Measurements from ENCODE around the gene ACO2. TPM values are rescaled to one million over a fixed set of nuclear protein-coding genes. Genes with fewer than 3 reads are reported as not detected.

The ACO2 gene
- total RNA-seq, 1 experiment from 2014 or later: 66.6 TPM

DNA sequence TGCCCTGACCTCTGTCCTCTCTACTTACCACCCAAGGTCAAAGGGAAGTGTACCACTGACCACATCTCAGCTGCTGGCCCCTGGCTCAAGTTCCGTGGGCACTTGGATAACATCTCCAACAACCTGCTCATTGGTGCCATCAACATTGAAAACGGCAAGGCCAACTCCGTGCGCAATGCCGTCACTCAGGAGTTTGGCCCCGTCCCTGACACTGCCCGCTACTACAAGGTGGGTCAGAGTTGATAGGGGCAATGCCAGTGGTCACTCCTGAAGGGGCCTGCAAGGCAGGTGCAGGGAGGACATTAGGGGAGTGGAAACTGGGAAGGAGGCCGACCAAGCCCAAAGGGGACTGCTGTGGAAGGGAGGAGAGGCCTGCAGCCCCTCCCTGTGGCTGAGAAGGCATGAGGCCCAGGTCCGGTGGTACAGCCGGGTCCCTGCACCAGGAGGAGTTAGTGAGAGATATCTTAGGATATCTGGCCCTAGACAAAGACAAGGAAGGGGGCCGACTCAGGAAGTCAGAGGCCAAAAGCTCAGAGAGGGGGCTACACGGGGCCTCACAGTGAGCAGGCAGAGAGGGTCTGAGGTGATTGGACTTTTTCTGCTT lies 57.4 kb downstream of the ACO2 start:
- H3K79me1 ChIP-seq (ENCODE audit: insufficient read depth, low read depth, low read length, poor library complexity, severe bottlenecking): no peaks in the 10 kb centered on the region
- no peak overlapping the region for H3K4ac ChIP-seq (ENCODE audit: low read depth, low read length)
- H2BK20ac ChIP-seq (ENCODE audit: low read depth, low read length, poor library complexity, severe bottlenecking): no peak overlapping the region
- TF ChIP-seq, protein P1, sequence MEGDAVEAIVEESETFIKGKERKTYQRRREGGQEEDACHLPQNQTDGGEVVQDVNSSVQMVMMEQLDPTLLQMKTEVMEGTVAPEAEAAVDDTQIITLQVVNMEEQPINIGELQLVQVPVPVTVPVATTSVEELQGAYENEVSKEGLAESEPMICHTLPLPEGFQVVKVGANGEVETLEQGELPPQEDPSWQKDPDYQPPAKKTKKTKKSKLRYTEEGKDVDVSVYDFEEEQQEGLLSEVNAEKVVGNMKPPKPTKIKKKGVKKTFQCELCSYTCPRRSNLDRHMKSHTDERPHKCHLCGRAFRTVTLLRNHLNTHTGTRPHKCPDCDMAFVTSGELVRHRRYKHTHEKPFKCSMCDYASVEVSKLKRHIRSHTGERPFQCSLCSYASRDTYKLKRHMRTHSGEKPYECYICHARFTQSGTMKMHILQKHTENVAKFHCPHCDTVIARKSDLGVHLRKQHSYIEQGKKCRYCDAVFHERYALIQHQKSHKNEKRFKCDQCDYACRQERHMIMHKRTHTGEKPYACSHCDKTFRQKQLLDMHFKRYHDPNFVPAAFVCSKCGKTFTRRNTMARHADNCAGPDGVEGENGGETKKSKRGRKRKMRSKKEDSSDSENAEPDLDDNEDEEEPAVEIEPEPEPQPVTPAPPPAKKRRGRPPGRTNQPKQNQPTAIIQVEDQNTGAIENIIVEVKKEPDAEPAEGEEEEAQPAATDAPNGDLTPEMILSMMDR (conservative IDR thresholded peaks at IDR 0.05): no peak
- H3K4me1 Mint-ChIP-seq: 0 out of 4 replicates have a peak, but pooled peaks cover 0 to 2% of the 10 kb centered on the region in 2 experiments
- H3K18ac ChIP-seq (ENCODE audit: insufficient read length, low read depth, low read length): no peak overlapping the region
- peak overlapping the region; percentile 72 to 88 (median 83); a peak in 4 of 7 replicates for H3K27ac Mint-ChIP-seq
- no peak overlapping the region for H2BK12ac ChIP-seq (ENCODE audit: insufficient read length, low read depth, low read length)
- H2BK15ac ChIP-seq (ENCODE audit: low read depth, low read length): no peak overlapping the region
- no peak overlapping the region for H2AFZ ChIP-seq (ENCODE audit: low read length)
- H2BK120ac ChIP-seq (ENCODE audit: low read depth, low read length, poor library complexity, severe bottlenecking): no peak overlapping the region
- no peak overlapping the region; a peak in 1 of 5 replicates for H3K4me3 Mint-ChIP-seq
- no peaks in the 10 kb centered on the region for H3K79me2 ChIP-seq (ENCODE audit: insufficient read depth, low read length)
- H3K4me1 ChIP-seq (ENCODE audit: insufficient read depth, low read length): no peaks in the 10 kb centered on the region
- H3K56ac ChIP-seq (ENCODE audit: insufficient read length, low read depth, low read length): no peak overlapping the region
- no peak overlapping the region for H3K9ac ChIP-seq (ENCODE audit: extremely low read depth, insufficient read length, low read length)
- no peak overlapping the region for H3K14ac ChIP-seq (ENCODE audit: insufficient read depth, low read length)
- H3K9me3 Mint-ChIP-seq: no peaks in the 10 kb centered on the region
- H4K8ac ChIP-seq (replicated peaks; ENCODE audit: insufficient read length, low read depth, low read length): no peak overlapping the region
- no peaks in the 10 kb centered on the region for H3K9me3 ChIP-seq (ENCODE audit: control insufficient read depth, low read depth, low read length)
- H3K36me3 Mint-ChIP-seq (ENCODE audit: insufficient read depth in 1 of 3, low read depth in 3 of 3): peaks cover 24 to 67% (median 50%) of the 10 kb centered on the region in 3 experiments
- H3K23me2 ChIP-seq (ENCODE audit: insufficient read length, low read depth, low read length, poor library complexity, severe bottlenecking): no peaks in the 10 kb centered on the region
- no peak for DNase-seq
- H3K4me2 ChIP-seq (ENCODE audit: insufficient read depth, insufficient read length, low read length): no peak overlapping the region
- H3K23ac ChIP-seq (ENCODE audit: insufficient read length, low read depth, low read length): no peak overlapping the region
- WGBS (ENCODE audit: extremely low coverage, insufficient read length, low lambda C conversion rate): no CpG with 5 or more reads among the region's 12 CpGs
- peaks cover 5% of the 10 kb centered on the region for H3K27me3 Mint-ChIP-seq (ENCODE audit: low read depth)
- H2BK5ac ChIP-seq (ENCODE audit: insufficient read length, low read length): no peak overlapping the region
- H4K91ac ChIP-seq (ENCODE audit: insufficient read length, low read depth, low read length): no peak overlapping the region
- no peaks in the 10 kb centered on the region for H4K20me1 ChIP-seq (ENCODE audit: control insufficient read depth, insufficient read depth, insufficient read length)
- H3T11ph ChIP-seq (ENCODE audit: low read length): no peak overlapping the region
- H4K5ac ChIP-seq (ENCODE audit: insufficient read length, low read depth, low read length): no peak overlapping the region
- no peak overlapping the region for H2AK5ac ChIP-seq (ENCODE audit: insufficient read length, low read length)
- H3K27ac ChIP-seq (ENCODE audit: insufficient read length, low read depth, low read length): no peak overlapping the region
- no peaks in the 10 kb centered on the region for H3K27me3 ChIP-seq (ENCODE audit: insufficient read depth, low read length)

Measured in H9 (cell line).